Stimulated activated CD4-positive, alpha-beta T cell treated with anti-CD3 and anti-CD28 coated beads, TNF-alpha, amount 100 ng/mL, for 24 hours (primary cell): ENCODE data around the gene FAM169A.
"Not testable (repeated sequence)": the region's sequence is repeated elsewhere in the genome, so short reads cannot be mapped to it uniquely, and the experiment has no call there.

Experiments used
- DNase-seq, 3 experiments: peaks; one replicate each; pipeline ENCODE4 v3.0.0-alpha.2; 2020; ENCODE audit warnings: low read depth in 3 of 3

FAM169A gene

DNA sequence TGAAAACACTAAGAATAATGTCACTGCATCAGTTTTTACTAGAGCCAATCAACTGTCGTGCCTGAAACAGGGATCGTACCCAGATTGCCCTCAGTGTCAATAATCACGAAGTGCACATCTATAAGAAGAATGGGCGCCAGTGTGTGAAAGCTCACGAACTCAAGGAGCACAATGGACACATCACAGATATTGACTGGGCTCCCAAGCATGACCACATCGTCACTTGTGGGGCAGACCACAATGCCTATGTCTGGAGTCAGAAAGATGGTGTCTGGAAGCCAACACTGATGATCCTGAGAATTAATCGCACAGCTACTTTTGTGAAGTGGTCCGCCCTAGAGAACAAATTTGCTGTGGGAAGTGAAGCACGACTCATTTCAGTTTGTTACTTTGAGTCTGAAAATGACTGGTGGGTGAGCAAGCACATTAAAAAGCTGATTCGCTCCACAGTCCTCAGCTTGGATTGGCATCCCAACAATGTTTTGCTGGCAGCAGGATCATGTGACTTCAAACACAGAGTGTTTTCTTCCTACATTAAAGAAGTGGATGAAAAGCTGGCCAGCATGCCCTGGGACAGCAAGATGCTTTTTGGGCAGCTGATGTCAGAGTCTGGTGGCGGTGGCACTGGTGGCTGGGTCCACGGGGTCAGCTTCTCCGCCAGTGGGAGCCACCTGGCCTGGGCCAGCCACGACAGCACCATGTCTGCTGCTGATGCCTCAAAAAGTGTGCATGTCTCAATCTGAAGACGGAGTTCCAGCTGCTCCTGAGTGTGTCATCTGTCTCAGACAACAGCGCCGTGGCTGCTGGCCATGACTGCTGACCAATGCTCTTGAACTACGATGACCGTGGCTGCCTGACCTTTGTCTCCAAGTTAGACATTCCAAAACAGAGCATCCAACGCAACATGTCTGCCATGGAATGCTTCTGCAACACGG is 66.9 kb downstream of the FAM169A start:
- no peak for DNase-seq

GRCh38 chr5:74791669-74792068 is 74.5 kb downstream of the FAM169A start:
- DNase-seq, result not testable (repeated sequence)

GRCh38 chr5:74787424-74787823 is 78.8 kb downstream of the FAM169A start:
- no peak for DNase-seq

DNA sequence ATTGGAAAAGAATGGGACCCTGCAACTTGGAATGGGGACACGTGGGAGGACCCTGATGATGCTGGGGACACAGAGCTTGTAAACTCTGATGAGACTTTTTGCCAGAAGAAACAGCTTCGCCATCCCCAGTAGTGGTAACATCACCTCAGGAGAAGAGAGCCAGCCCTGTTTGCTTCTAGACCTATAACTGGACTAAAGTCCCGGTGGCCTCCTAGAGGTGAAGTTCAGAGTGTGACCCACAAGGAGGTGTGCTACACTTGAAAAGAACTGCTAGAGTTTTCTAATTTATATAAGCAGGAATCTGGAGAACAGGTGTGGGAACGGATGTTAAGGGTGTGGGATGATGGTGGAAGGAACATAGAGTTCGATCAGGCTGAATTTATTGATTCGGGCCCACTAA is 79.3 kb downstream of the FAM169A start:
- DNase-seq, result no peak

- no peak for DNase-seq
These were observed 87.6 kb downstream of the FAM169A start for GRCh38 chr5:74778609-74779008.

- DNase-seq, result no peak
These were observed 93.8 kb downstream of the FAM169A start for GRCh38 chr5:74772359-74772758.

- peak in 2 of 3 experiments; percentile 5 to 10 for DNase-seq
These were observed 98.6 kb downstream of the FAM169A start for GRCh38 chr5:74767579-74767913.

- peak; percentile 88 to 91 (median 88) for DNase-seq
These were observed 99.2 kb downstream of the FAM169A start, which contains the start of the genes GFM2 and NSA2 for GRCh38 chr5:74766849-74767578. GFM2 (minus strand) TSS chr5:74767117; CDS start chr5:74763742, 3,375 bp downstream. NSA2 (plus strand) TSS chr5:74767249; CDS start chr5:74767361, 112 bp downstream.

DNA sequence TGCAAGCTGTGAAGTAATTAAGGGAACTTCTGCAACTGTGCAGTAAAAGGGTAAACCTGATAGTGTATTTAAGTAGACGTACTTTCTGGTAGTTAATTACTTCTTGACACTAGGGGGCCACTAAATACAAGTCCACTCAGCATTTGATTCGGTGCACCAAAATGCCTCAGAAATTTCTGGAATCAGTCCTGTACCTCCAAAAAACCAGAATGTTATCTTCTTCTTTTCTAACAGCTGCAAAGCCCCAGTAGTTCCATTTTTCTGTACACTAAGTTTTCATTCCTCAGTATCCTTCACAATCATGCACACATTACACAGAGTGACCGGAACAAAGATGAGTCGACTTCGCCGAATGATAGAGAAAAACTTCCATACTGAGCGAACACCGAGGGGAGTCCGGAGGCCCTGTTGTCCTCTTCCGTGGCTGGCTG is 99.8 kb downstream of the FAM169A start:
- peak in 1 of 3 experiments; percentile 5 for DNase-seq

- DNase-seq, result no peak
These were observed 100.3 kb downstream of the FAM169A start for GRCh38 chr5:74765929-74766328.

- no peak for DNase-seq
These were observed 101.0 kb downstream of the FAM169A start for GRCh38 chr5:74765201-74765600.

DNA sequence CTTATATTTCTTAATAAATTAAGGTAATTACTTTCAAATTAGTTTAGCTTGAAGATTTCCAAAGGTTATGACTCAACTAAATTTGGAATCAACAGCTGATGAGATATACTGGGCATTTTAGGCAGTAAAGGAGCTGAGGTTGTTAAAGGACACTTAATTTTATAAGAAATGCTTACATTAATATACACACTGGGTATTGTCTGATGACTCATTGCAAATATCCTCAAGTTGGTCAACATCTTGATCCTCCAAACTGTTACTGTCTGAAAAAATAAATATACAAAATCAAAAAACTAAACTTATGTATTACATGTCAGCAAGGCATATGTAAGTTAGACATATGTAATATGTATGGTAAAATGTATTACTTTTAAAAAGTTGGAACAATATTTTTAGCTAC is 102.7 kb downstream of the FAM169A start:
- no peak for DNase-seq

DNA sequence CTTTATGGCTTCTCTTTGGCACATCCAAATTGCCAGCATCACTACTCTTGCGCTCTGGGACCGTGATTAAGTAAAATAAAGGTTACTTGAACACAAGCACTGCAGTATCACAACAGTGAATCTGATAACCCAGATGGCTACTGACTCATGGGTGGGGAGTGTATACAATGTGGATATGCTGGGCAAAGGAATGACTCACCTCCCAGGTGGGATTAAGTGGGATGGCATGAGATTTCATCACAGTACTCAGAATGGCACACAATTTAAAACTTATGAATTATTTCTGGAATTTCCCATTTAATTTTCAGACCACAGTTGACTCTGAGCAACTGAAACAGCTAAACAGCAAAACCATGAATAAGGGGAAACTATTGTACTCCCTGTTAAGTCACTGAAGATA is 103.6 kb downstream of the FAM169A start:
- peak in 1 of 3 experiments; percentile 4 for DNase-seq

DNA sequence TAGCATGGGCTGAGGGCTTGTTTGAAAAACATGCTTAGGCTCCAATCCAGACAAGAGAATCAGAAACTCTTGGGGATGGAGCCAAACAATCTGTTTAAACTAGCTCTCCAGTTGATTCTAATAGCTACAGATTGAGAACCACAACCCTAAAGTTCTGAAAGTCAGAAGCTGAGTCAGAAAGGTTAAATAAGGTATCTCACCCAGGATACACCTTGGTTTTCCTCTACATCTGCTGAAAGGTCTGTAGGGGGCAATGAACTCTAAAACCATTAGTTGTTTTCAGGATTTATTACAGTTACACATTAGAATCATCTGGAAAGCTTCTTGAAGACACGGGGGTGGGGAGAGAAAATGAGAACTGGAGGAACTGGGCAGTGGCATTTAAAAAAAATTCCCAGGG is 104.9 kb downstream of the FAM169A start:
- DNase-seq, result no peak

DNA sequence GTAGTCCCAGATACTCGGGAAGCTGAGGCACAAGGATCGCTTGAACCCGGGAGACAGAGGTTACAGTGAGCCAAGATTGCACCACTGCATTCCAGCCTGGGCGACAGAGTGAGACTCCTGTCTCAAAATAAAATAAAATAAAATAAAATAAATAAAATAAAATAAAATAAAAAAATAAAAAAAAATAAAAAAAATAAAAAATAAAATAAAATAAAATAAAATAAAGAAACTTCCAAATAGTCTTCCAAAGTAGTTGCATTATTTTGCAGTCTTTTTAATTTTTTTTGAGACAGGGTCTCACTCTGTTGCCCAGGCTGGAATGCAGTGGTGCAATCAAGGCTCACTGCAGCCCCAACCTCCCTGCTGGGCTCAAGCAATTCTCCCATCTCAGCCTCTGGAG is 117.4 kb downstream of the FAM169A start:
- not testable (repeated sequence) for DNase-seq

GRCh38 chr5:74738406-74738805 is 127.8 kb downstream of the FAM169A start:
- no peak for DNase-seq

- DNase-seq, result no peak
These were observed 129.4 kb downstream of the FAM169A start for GRCh38 chr5:74736759-74737158.
